Colonic mucosa (tissue), 4 donors: Measurements from ENCODE around the gene STARD13. TPM values are rescaled to one million over a fixed set of nuclear protein-coding genes. Genes with fewer than 3 reads are reported as not detected.

ENCODE experiments used
- DNase-seq: peaks from one replicate; pipeline ENCODE4 v3.0.0-alpha.2; 2020
- H3K27ac ChIP-seq: fragments of 200-600 bp; one replicate; pipeline ENCODE4 v1.8.0; 2021
- H3K27me3 ChIP-seq: fragments of 200-600 bp; one replicate; pipeline ENCODE4 v1.8.0; 2021
- H3K36me3 ChIP-seq: fragments of 200-600 bp; one replicate; pipeline ENCODE4 v1.8.0; 2021
- H3K4me1 ChIP-seq: fragments of 200-600 bp; one replicate; pipeline ENCODE4 v1.8.0; 2021; ENCODE audit warnings: mild to moderate bottlenecking
- H3K4me3 ChIP-seq: fragments of 200-600 bp; one replicate; pipeline ENCODE4 v1.8.0; 2021
- H3K9ac ChIP-seq, 2 donors: one replicate each; pipeline ENCODE4 v1.7.0; 2013; ENCODE audit warnings: control low read depth in 2 of 2, low read depth in 2 of 2, low read length in 2 of 2
- H3K9me3 ChIP-seq: fragments of 200-600 bp; one replicate; pipeline ENCODE4 v1.8.0; 2021
- CTCF ChIP-seq: fragments of 200-600 bp; IDR thresholded peaks from one replicate; pipeline ENCODE4 v1.8.0; 2022; ENCODE audit warnings: antibody characterized with exemption, mild to moderate bottlenecking
- intact Hi-C: fragments of 100-400 bp; cut with DNase I; formaldehyde crosslinking; loops from one replicate; pipeline ENCODE4 v1.14.1; 2022
- total RNA-seq, 2 donors: library from RNA; stranded (reverse); fragmentation: NEBNext Ultra II Directional in 1 of 2; extraction: Animal tissue kit (Norgen Biotek cat#: 25700) in 1 of 2; gene quantifications; one replicate each; pipeline ENCODE4 v1.2.1, GENCODE V29; 2021
- donor health status: healthy.
- donor health status: DM: no; HTN: no; CAD: no.
- donor health status: DM: no; HTN: no; CAD: no.

Gene STARD13
- total RNA-seq, 2 donors from 2014 or later: 21.3 to 30.2 TPM

- Histone ChIP-seq H3K27ac (no peak overlapping the region), H3K27me3 (no peaks in the 10 kb centered on the region), H3K36me3 (no peaks in the 10 kb centered on the region), H3K9ac (no peak overlapping the region), H3K9me3 (no peaks in the 10 kb centered on the region), H3K4me3 (no peak overlapping the region), H3K4me1 (no peaks in the 10 kb centered on the region)
- no peak for TF ChIP-seq CTCF
- intact Hi-C loops: no loop called here
- DNase-seq: no peak
Observed at GRCh38 chr13:33138441-33138840, 147.1 kb downstream of the STARD13 start.

- Histone ChIP-seq H3K36me3 (no peaks in the 10 kb centered on the region), H3K4me1 (no peaks in the 10 kb centered on the region), H3K27ac (no peak overlapping the region)
Observed at GRCh38 chr13:33137721-33138120, 147.8 kb downstream of the STARD13 start.

GRCh38 chr13:33135097-33135496 is 150.5 kb downstream of the STARD13 start:
- Histone ChIP-seq H3K27me3 (no peaks in the 10 kb centered on the region), H3K4me3 (no peak overlapping the region), H3K4me1 (no peaks in the 10 kb centered on the region), H3K36me3 (no peaks in the 10 kb centered on the region), H3K9ac (no peak overlapping the region), H3K27ac (no peak overlapping the region), H3K9me3 (no peaks in the 10 kb centered on the region)
- TF ChIP-seq CTCF: no peak
- DNase-seq: no peak
- intact Hi-C loops: no loop called here

More at GRCh38 chr13:33137721-33138120, 147.8 kb downstream of the STARD13 start:
- Histone ChIP-seq H3K4me3 (no peak overlapping the region), H3K9me3 (no peaks in the 10 kb centered on the region), H3K9ac (no peak overlapping the region), H3K27me3 (no peaks in the 10 kb centered on the region)
- intact Hi-C loops: no loop called here
- TF ChIP-seq CTCF: no peak
- no peak for DNase-seq

- no peak for DNase-seq
- no peaks in the 10 kb centered on the region for H3K9me3 ChIP-seq
- TF ChIP-seq CTCF: no peak
- intact Hi-C loops: no loop called here
- no peaks in the 10 kb centered on the region for H3K27me3 ChIP-seq
- H3K4me3 ChIP-seq: no peak overlapping the region
- H3K9ac ChIP-seq: no peak overlapping the region
- H3K27ac ChIP-seq: no peak overlapping the region
- no peaks in the 10 kb centered on the region for H3K4me1 ChIP-seq
- no peaks in the 10 kb centered on the region for H3K36me3 ChIP-seq
Observed at GRCh38 chr13:33134213-33134612, 151.3 kb downstream of the STARD13 start.

GRCh38 chr13:33132644-33133440 is 152.7 kb downstream of the STARD13 start:
- Histone ChIP-seq H3K9me3 (no peaks in the 10 kb centered on the region), H3K4me3 (no peak overlapping the region), H3K9ac (no peak overlapping the region), H3K27me3 (no peaks in the 10 kb centered on the region), H3K36me3 (no peaks in the 10 kb centered on the region), H3K4me1 (no peaks in the 10 kb centered on the region), H3K27ac (no peak overlapping the region)
- no peak for DNase-seq
- TF ChIP-seq CTCF: no peak
- intact Hi-C loops: no loop called here
